Activated effector memory CD4-positive, alpha-beta T cell treated with anti-CD3 and anti-CD28 coated beads, Interleukin-2, amount 50 U/mL, for 16 hours (primary cell): ENCODE measurements around the gene GGCX.

Experiments
- DNase-seq: peaks from one replicate; pipeline ENCODE4 v3.0.0-alpha.2; 2020

Gene GGCX

GRCh38 chr2:85539361-85540132 lies 21.7 kb downstream of the GGCX start:
- peak; percentile 92 for DNase-seq

DNA sequence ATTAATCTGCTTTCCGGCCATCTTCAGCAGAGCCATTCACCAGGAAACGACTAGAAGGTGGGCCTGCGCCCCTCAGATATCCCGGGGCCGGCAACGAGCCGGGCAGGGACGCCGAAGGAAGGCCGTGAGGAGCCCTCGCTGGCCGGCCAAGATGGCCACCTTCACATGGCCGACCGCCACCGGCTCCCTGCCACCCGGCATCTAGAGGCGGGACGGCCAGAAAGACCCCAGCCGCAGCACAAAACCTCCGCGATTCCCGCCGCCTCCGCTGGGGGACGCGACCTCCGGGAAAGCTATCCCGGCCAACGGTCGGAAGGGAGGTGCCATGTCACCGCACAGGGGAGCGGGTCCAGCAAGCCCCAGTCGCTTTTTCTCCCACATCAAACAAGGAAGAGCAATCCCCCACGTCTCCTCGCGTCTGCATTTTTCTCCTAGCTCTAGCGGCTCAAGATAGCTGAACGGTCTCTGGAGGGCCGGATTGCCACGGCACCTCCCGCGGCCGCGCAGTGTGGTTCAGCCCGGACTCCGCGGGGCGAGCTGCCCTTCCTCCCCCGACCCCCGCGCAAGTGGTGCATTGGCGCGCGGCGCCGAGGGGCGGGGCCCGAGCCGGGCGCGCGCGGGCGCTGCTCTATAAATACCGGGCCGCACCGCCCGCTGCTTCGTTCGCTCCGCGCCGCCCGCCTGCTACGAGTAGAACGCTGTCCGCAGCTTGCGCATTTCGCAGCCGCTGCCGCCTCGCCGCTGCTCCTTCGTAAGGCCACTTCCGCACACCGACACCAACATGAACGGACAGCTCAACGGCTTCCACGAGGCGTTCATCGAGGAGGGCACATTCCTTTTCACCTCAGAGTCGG lies 22.6 kb downstream of the GGCX start, which contains the start of gene MAT2A:
MAT2A (plus strand) TSS at position 662 of the 854 bp plus-strand sequence; CDS start at position 782, 120 bp downstream.
- peak; percentile 95 for DNase-seq

- peak; percentile 77 for DNase-seq
Measured at GRCh38 chr2:85537600-85538506, 23.4 kb downstream of the GGCX start.

DNA sequence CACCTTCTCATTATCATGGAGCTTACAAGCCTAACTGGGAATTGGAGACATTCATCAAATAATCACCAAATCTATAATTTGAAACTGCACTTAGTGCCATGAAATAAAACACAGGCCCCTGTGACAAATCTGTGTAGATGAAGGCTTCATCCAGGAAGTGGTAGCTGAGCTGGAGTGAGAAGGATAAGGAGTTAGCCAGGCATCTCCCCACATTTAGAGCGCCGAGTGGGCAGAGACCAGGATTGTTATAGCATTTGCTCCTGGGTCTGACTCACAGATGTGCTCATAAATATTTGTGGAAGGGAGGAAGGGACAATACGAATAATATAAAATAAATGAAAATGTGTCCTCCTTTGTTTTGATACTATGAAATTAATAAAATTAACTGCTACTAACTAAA lies 24.8 kb downstream of the GGCX start:
- no peak for DNase-seq

DNA sequence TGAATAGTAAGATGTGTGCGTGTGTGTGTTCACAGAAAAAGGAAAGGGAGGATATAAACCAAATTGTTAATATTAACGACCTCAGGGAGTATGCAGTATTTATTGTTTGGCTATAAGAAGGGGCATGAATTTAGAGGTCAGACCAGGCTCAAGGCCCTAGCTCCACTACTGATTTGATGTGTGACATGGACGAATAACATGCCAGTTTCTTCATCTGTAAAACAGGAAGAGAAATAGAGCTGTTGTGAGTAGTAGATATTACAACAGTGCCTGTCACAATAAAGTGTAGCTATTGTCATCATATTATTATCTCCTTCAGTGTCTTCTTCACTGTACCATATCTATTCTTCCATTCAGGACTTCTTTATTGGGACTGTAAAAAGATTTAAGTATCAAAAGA lies 26.4 kb downstream of the GGCX start:
- DNase-seq: no peak

- DNase-seq: no peak
Measured at GRCh38 chr2:85534099-85534498, 27.2 kb downstream of the GGCX start.

DNA sequence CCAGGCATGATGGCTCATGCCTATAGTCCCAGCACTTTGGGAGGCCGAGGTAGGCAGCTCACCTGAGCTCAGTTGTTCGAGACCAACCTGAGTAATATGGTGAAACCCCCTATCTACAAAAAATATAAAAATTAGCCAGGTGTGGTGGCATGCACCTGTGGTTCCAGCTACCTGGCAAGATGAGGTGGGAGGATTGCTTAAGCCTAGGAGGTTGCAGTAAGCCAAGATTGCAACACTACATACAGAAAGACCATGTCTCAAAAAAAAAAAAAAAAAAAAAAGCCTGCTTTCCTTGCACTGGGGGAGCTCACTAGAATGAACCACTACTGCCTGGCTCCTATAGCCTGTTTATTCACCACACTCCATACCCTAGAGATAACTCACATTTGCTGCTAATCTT lies 29.7 kb downstream of the GGCX start:
- DNase-seq: no peak

DNA sequence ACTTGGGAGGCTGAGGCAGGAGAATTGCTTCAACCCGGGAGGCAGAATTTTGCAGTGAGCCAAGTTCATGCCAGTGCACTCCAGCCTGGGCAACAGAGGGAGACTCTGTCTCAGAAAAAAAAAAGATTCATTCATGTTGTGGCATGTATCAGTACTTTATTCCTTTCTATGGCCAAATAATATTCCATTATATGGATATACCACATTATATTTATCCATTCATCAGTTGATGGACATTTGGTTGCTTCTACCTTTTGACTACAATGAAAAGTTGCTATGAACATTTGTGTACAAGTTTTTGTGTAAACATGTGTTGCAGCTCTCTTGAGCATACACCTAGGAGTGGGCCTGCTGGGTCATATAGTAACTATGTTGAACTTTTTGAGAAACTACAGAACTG lies 31.5 kb downstream of the GGCX start:
- no peak for DNase-seq

GRCh38 chr2:85528355-85528754 lies 32.9 kb downstream of the GGCX start:
- DNase-seq: no peak

- no peak for DNase-seq
Measured at GRCh38 chr2:85527787-85528186, 33.5 kb downstream of the GGCX start.

DNA sequence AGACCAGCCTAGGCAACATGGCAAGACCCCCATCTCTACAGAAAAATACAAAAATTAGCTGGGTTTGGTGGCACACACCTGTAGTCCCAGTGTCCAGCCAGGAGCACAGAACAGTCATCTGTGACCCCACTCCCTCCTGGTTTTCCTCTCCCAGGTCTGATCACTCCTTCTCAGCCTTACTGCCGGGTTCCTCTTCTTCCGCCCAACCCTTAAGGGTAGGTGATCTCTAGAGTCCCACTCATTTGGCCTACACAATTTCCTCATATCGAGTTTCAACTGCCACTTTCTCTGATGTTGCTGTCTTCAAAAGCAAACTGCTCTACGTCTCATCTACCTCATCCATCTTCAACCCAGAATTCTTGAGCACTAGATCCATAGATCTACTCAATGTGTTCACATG lies 35.7 kb downstream of the GGCX start:
- DNase-seq: no peak

- no peak for DNase-seq
Measured at GRCh38 chr2:85525029-85525428, 36.3 kb downstream of the GGCX start.

- no peak for DNase-seq
Measured at GRCh38 chr2:85524336-85524908, 36.9 kb downstream of the GGCX start.

DNA sequence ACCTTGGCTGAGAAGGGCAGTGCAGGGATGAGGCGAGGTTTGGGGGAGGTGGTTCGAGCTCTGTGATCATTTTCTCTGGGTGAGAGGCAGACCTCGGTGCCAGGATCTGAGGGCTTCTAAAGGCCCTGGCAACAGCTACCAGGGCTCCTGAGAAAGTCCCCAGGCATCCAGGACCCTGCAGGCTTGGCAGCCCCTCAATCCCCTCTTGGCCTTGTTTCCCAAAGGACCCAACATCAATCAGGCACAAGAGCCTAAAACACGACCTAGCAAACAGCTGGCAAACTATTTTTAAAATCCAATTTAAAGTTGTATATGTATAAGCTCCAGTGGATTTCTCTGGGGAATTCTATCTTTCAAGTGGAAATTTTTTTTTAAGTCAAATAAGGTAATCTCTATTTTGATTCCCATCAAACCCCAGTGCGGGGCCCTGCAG lies 37.4 kb downstream of the GGCX start:
- no peak for DNase-seq

DNA sequence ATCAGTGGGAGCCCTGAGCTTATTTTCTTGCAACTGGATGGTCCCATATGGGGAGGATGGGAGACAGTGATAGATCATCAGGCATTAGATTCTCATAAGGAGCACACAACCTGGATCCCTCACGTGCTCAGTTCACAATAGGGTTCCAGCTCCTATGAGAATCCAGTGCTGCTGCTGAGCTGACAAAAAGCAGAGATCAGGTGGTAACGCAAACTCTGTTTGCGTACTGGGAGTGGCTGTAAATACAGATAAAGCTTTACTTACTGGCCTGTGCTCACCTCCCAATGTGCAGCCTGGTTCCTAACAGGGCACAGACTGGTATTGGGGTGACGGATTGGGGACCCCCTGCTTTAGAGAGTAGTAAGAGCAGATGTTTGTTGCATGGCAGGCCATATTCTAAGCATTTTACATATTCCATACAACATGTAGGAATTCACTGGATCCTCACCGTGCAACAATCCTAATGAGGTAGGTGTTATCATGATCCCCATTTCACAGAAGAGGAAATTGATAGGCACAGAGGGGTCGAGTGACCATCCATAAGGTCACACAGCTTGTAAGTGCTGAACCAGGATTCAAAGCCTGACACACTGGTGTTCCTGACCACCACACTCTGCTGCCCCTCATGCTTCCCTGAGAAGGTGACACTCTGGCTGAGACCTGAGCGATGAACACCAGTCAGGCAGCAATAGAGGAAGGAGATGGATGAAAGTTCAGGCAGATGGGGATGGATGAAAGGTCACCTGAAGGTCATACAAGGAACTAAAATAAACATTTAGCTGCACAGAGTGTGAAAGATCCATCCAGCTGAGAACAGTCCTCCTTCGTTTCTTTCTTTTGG lies 38.0 kb downstream of the GGCX start:
- no peak for DNase-seq

GRCh38 chr2:85522090-85522647 lies 39.1 kb downstream of the GGCX start:
- no peak for DNase-seq

DNA sequence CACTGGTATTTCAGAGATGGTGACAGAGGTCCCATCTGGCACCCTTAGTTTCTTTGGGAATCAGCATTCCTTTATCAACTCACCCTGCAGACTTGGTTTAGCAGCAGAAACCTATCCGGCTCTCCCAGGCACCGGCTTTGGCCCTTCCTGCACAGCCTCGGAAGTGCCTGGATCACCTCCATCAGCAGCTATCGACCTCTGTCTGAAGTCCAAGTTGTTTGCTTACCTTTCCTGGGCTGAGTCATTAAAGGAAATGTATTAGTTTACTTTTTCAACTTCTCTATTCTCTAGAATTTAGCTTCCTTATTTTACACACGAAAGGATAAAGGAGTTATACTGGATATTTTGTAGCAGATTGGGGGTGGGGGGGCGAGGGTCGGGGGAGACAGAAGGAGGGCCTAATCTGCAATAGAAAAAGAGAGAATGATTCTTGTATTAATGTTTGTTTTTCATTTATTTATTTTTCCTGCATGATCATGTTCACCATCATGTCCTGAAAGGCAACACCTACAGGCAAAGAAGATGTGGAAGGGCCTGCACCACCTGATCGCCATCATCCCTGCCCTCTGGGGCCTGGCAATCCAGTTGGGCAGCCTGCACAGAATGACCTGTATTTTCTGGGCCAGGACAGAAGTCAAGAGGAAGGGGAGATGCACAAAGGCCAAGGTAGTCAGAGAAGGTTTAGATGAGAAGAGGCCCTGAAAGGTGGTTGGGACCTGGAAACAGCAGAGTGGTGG lies 44.5 kb downstream of the GGCX start:
- no peak for DNase-seq

GRCh38 chr2:85514323-85514722 lies 47.0 kb downstream of the GGCX start:
- DNase-seq: no peak

DNA sequence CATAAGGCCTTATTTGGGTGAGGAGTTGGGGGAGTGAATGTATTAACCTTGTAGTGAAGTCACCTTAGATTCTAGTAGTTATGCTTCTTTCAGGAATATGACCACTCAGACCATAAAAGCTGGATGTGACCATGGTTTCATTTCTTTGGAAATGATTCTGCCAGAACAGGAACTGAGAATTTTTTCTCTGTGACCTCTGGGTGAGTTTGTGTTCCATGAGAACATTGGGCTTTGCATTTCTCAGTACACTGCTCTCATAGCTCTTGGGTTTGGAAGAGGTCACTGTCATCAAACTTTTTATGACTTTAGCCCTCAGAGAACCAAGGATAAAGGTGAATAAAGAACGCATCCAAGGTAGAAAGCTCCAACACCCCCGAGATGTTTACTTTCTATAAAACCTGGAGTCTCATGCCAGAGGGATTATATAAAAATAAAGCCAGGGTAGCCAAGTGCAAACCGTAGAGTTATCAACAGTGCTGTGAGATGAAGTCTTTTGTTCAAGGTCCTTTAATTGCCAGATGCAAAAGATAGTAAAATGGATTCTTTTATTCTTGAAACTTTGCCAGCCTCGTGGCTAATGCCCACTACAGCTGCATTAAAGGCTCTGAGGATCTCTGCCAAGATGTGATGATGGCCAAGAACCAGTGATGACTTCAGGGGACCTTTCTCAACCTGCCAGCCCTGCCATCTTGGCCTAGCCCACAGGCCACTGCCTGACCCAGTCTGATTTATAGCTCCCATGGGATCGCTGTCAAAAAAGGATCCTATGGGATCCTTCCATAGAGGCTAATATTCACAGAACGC lies 50.1 kb downstream of the GGCX start:
- DNase-seq: no peak

- no peak for DNase-seq
Measured at GRCh38 chr2:85506768-85507181, 54.5 kb downstream of the GGCX start.
